Measurements from ENCODE around the gene SDHAF3. TPM values are rescaled to one million over a fixed set of nuclear protein-coding genes. Genes with fewer than 3 reads are reported as not detected.

The SDHAF3 gene
- total RNA-seq, 1 experiment from 2014 or later = 16.1 TPM

DNA sequence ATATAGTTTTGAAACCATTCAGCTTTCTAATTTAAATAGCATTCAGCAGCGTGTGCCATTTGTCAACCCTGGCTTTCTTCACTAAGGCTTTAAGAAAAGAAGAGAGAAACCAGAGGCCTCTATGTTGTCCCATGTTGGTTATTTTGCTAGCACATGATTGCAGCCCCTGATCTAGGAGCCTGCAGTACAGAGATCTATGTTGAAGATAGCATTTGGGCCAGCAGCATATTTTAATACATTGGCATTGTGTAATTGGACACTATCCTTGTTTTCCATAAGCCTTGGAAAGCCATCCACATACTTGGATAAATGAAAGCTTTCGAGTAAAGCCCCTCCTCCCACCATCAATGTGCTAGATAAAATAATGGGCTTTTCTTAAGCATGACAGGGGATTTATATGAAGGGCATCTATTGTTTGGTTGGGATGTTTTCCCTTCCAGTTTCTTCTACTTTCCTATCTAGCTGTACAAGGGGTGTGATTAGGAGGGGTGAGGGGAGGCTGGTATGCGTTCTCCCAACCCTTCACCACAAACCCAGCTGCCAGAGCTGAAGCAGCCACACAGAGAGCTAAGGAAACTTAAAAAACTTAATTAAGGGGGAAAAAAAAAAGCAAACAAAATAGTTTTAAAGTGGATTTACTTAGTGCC lies 23.1 kb upstream of the SDHAF3 start:
- CTCF ChIA-PET = no interaction called here
- intact Hi-C loops (cut with micrococcal nuclease; ENCODE audit: unreplicated experiment) (no loop called here), in situ Hi-C loops (cut with HindIII; ENCODE audit: low pct_unique_long_range_greater_than_20kb, low sequenced_read_pairs) (no loop called here)
- BruUV-seq (replicated peaks) = no TSS peak
- DNase-seq (ENCODE audit: low read depth, low spot score) (no peak), ATAC-seq (no peak)
- Histone ChIP-seq H3K4me1 (ENCODE audit: control insufficient read depth, insufficient read depth, low read length) (no peaks in the 10 kb centered on the region), H3K36me3 (ENCODE audit: control insufficient read depth, insufficient read depth, low read length) (no peaks in the 10 kb centered on the region), H3K9me3 (ENCODE audit: control insufficient read depth, insufficient read depth, low read depth, low read length) (no peaks in the 10 kb centered on the region), H3K27ac (ENCODE audit: low read length) (no peak overlapping the region), H3K4me3 (ENCODE audit: low read depth in 2 of 2, low read length in 2 of 2) (no peak overlapping the region), H3K27me3 (ENCODE audit: control insufficient read depth, insufficient read depth, low read length) (peaks cover 3% of the 10 kb centered on the region; the same call in 1 of the 2 replicates)
- POLR2A ChIA-PET = no interaction called here
- no peak for TF ChIP-seq CTCF (IDR thresholded peaks at IDR 0.05)

DNA sequence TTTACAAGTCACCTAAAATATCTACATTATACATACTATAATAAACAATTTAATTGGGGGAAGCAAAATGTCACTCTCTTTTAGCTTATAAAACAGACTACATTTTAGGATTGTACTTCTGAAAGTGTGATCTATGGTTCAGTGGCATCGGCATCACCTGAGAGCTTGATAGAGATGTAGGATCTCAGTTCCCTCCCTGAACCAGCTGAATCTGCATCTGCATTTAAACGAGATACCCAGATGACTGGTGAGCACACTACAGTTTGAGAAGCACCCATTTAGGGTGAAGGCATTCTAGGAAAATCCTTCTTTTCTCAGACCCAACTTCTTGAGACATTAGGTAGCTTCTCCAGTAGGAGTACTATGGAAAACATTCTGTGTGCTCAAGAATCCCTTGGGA lies 21.5 kb upstream of the SDHAF3 start:
- TF ChIP-seq TCF7L2 (IDR thresholded peaks at IDR 0.05; ENCODE audit: low read depth, low read length) (no peak), POLR2AphosphoS5 (IDR thresholded peaks at IDR 0.05; ENCODE audit: low read depth, low read length) (no peak), CTCF (IDR thresholded peaks at IDR 0.05) (no peak), SIN3A (IDR thresholded peaks at IDR 0.05; ENCODE audit: borderline replicate concordance, insufficient read depth, low read depth, low read length) (no peak)
- TF ChIP-seq, protein P1, sequence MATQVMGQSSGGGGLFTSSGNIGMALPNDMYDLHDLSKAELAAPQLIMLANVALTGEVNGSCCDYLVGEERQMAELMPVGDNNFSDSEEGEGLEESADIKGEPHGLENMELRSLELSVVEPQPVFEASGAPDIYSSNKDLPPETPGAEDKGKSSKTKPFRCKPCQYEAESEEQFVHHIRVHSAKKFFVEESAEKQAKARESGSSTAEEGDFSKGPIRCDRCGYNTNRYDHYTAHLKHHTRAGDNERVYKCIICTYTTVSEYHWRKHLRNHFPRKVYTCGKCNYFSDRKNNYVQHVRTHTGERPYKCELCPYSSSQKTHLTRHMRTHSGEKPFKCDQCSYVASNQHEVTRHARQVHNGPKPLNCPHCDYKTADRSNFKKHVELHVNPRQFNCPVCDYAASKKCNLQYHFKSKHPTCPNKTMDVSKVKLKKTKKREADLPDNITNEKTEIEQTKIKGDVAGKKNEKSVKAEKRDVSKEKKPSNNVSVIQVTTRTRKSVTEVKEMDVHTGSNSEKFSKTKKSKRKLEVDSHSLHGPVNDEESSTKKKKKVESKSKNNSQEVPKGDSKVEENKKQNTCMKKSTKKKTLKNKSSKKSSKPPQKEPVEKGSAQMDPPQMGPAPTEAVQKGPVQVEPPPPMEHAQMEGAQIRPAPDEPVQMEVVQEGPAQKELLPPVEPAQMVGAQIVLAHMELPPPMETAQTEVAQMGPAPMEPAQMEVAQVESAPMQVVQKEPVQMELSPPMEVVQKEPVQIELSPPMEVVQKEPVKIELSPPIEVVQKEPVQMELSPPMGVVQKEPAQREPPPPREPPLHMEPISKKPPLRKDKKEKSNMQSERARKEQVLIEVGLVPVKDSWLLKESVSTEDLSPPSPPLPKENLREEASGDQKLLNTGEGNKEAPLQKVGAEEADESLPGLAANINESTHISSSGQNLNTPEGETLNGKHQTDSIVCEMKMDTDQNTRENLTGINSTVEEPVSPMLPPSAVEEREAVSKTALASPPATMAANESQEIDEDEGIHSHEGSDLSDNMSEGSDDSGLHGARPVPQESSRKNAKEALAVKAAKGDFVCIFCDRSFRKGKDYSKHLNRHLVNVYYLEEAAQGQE (IDR thresholded peaks at IDR 0.05; ENCODE audit: insufficient read depth in 1 of 2, low read depth in 2 of 2, low read length in 1 of 2) = no peak
- in situ Hi-C loops (cut with HindIII; ENCODE audit: low pct_unique_long_range_greater_than_20kb, low sequenced_read_pairs) = no loop called here
- BruUV-seq (replicated peaks) = no TSS peak
- intact Hi-C loops (cut with micrococcal nuclease; ENCODE audit: unreplicated experiment) = no loop called here
- H3K4me3 ChIP-seq (ENCODE audit: low read depth in 2 of 2, low read length in 2 of 2) = no peak overlapping the region
- DNase-seq (ENCODE audit: low read depth, low spot score) (no peak), ATAC-seq (no peak)
- CTCF ChIA-PET = no interaction called here
- no peaks in the 10 kb centered on the region for H3K36me3 ChIP-seq (ENCODE audit: control insufficient read depth, insufficient read depth, low read length)
- H3K4me1 ChIP-seq (ENCODE audit: control insufficient read depth, insufficient read depth, low read length) = no peaks in the 10 kb centered on the region
- H3K27me3 ChIP-seq (ENCODE audit: control insufficient read depth, insufficient read depth, low read length) = no peaks in the 10 kb centered on the region
- POLR2A ChIA-PET = no interaction called here
- no peak overlapping the region for H3K27ac ChIP-seq (ENCODE audit: low read length)
- no peaks in the 10 kb centered on the region for H3K9me3 ChIP-seq (ENCODE audit: control insufficient read depth, insufficient read depth, low read depth, low read length)
